ENCODE results near the gene PRKAB1. TPM values are rescaled to one million over a fixed set of nuclear protein-coding genes. Genes with fewer than 3 reads are reported as not detected.

The PRKAB1 gene
- total RNA-seq, 1 donor from 2014 or later = 45.6 TPM

- Histone ChIP-seq H3K4me3 (no peak overlapping the region), H3K27ac (peak overlapping the region; percentile 7), H3K4me1 (peaks cover 4% of the 10 kb centered on the region), H3K36me3 (peaks cover 20% of the 10 kb centered on the region), H3K27me3 (ENCODE audit: low read depth) (no peaks in the 10 kb centered on the region), H3K9me3 (no peaks in the 10 kb centered on the region)
- DNase-seq = no peak
- no peak for TF ChIP-seq CTCF (IDR thresholded peaks at IDR 0.05)
- no peak for ATAC-seq
- intact Hi-C loops (cut with DNase I) = no loop called here
These were observed 17.4 kb downstream of the PRKAB1 start for GRCh38 chr12:119685375-119685774.

GRCh38 chr12:119686355-119686754 lies 18.4 kb downstream of the PRKAB1 start:
- no peak for TF ChIP-seq CTCF (IDR thresholded peaks at IDR 0.05)
- Histone ChIP-seq H3K9me3 (no peaks in the 10 kb centered on the region), H3K36me3 (peaks cover 10% of the 10 kb centered on the region), H3K27ac (no peak overlapping the region), H3K4me1 (peaks cover 6% of the 10 kb centered on the region), H3K4me3 (no peak overlapping the region), H3K27me3 (ENCODE audit: low read depth) (no peaks in the 10 kb centered on the region)
- intact Hi-C loops (cut with DNase I) = no loop called here
- DNase-seq = no peak
- ATAC-seq = no peak

GRCh38 chr12:119686776-119687175 lies 18.8 kb downstream of the PRKAB1 start:
- Histone ChIP-seq H3K36me3 (peaks cover 6% of the 10 kb centered on the region), H3K9me3 (no peaks in the 10 kb centered on the region), H3K27me3 (ENCODE audit: low read depth) (no peaks in the 10 kb centered on the region), H3K4me3 (no peak overlapping the region), H3K4me1 (peaks cover 10% of the 10 kb centered on the region), H3K27ac (no peak overlapping the region)
- intact Hi-C loops (cut with DNase I) = no loop called here
- DNase-seq = no peak
- ATAC-seq = no peak
- no peak for TF ChIP-seq CTCF (IDR thresholded peaks at IDR 0.05)

- Histone ChIP-seq H3K4me3 (no peak overlapping the region), H3K4me1 (peaks cover 16% of the 10 kb centered on the region), H3K9me3 (no peaks in the 10 kb centered on the region), H3K36me3 (no peaks in the 10 kb centered on the region), H3K27ac (no peak overlapping the region), H3K27me3 (ENCODE audit: low read depth) (no peaks in the 10 kb centered on the region)
- TF ChIP-seq CTCF (IDR thresholded peaks at IDR 0.05) = no peak
- ATAC-seq (no peak), DNase-seq (no peak)
- intact Hi-C loops (cut with DNase I) = no loop called here
These were observed 19.5 kb downstream of the PRKAB1 start for GRCh38 chr12:119687406-119687805.

DNA sequence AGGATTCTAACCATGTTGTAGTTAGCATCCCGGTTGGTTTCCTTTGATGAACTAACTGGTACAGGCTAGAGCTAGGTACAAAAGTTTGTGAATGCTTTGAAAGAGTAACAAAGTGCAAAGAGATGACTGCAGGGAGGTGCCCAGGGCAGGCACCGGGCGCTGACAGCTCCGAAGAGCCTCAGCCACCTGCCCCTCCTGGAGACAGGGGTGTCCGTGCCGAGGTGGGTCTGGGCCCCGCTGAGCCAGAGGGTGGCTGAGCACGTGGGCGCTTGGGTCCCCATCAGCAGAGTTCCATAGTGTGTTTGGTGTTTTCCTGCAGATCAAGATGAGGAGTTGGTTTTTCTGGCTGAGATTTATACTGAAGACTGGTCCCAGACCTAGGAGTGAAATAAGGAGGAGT lies 19.9 kb downstream of the PRKAB1 start:
- H3K9me3 ChIP-seq = no peaks in the 10 kb centered on the region
- TF ChIP-seq CTCF (IDR thresholded peaks at IDR 0.05) = no peak
- H3K27ac ChIP-seq = no peak overlapping the region
- ATAC-seq (peak in 1 of 2 donors; percentile 41), DNase-seq (no peak)
- H3K4me1 ChIP-seq = peaks cover 21% of the 10 kb centered on the region
- no peak overlapping the region for H3K4me3 ChIP-seq
- H3K27me3 ChIP-seq (ENCODE audit: low read depth) = no peaks in the 10 kb centered on the region
- H3K36me3 ChIP-seq = no peaks in the 10 kb centered on the region
- intact Hi-C loops (cut with DNase I) = no loop called here
